Upper lobe of right lung (tissue), 1 donor: ENCODE measurements around the gene ZNF91. TPM values are rescaled to one million over a fixed set of nuclear protein-coding genes. Genes with fewer than 3 reads are reported as not detected.
"Not testable (repeated sequence)": the region's sequence is repeated elsewhere in the genome, so short reads cannot be mapped to it uniquely, and the experiment has no call there.

Experiments used
- ATAC-seq: fragments of 200-7000 bp; cut with Tn5 transposase; one replicate; pipeline ENCODE4 v1.9.1; 2020; ENCODE audit warnings: mild to moderate bottlenecking, moderate library complexity
- DNase-seq: peaks from one replicate; pipeline ENCODE4 v3.0.0-alpha.2; 2020
- H3K27ac ChIP-seq: fragments of 200-600 bp; one replicate; pipeline ENCODE4 v1.8.0; 2022
- H3K27me3 ChIP-seq: fragments of 200-600 bp; one replicate; pipeline ENCODE4 v1.8.0; 2022; ENCODE audit warnings: mild to moderate bottlenecking
- H3K36me3 ChIP-seq: fragments of 200-600 bp; one replicate; pipeline ENCODE4 v1.8.0; 2022
- H3K4me1 ChIP-seq: fragments of 200-600 bp; one replicate; pipeline ENCODE4 v1.8.0; 2022
- H3K4me3 ChIP-seq: fragments of 200-600 bp; one replicate; pipeline ENCODE4 v1.8.0; 2022; ENCODE audit warnings: mild to moderate bottlenecking
- H3K9me3 ChIP-seq: fragments of 200-600 bp; one replicate; pipeline ENCODE4 v1.8.0; 2022
- CTCF ChIP-seq: fragments of 200-600 bp; IDR thresholded peaks from one replicate; pipeline ENCODE4 v1.8.0; 2022; ENCODE audit warnings: antibody characterized with exemption
- intact Hi-C: fragments of 100-400 bp; cut with DNase I; formaldehyde crosslinking; loops from one replicate; pipeline ENCODE4 v1.11.0; 2022
- total RNA-seq: library from RNA; stranded (reverse); fragmentation: NEBNext Ultra II Directional; extraction: Animal tissue kit (Norgen Biotek cat#: 25700); gene quantifications from one replicate; pipeline ENCODE4 v1.2.1, GENCODE V29; 2021
- donor health status: DM: no; HTN: yes; CAD: no; lungs with severe emphysema.

ZNF91 gene
- total RNA-seq, 1 donor from 2014 or later, result 49.7 TPM

GRCh38 chr19:23399443-23399842 lies 4.2 kb upstream of the ZNF91 start:
- ATAC-seq (no peak), DNase-seq (no peak)
- TF ChIP-seq CTCF, result no peak
- H3K27ac ChIP-seq, result no peak overlapping the region
- H3K36me3 ChIP-seq, result no peaks in the 10 kb centered on the region
- intact Hi-C loops, result no loop called here
- no peak overlapping the region for H3K4me3 ChIP-seq
- peaks cover 5% of the 10 kb centered on the region for H3K4me1 ChIP-seq
- no peaks in the 10 kb centered on the region for H3K27me3 ChIP-seq
- no peaks in the 10 kb centered on the region for H3K9me3 ChIP-seq

- intact Hi-C loops, H3K9me3 ChIP-seq, DNase-seq, H3K27me3 ChIP-seq, H3K36me3 ChIP-seq, ATAC-seq: not testable (repeated sequence)
- H3K4me1 ChIP-seq, result peaks cover 17% of the 10 kb centered on the region
- peak overlapping the region; percentile 89 for H3K4me3 ChIP-seq
- peak overlapping the region; percentile 98 for H3K27ac ChIP-seq
These were observed 449 bp upstream of the ZNF91 start for GRCh38 chr19:23395722-23396117.

GRCh38 chr19:23394511-23394910 lies 760 bp downstream of the ZNF91 start:
- H3K27ac ChIP-seq, result peak overlapping the region; percentile 98
- peak; percentile 68 for DNase-seq

GRCh38 chr19:23393121-23393520 lies 2.1 kb downstream of the ZNF91 start:
- Histone ChIP-seq H3K9me3 (no peaks in the 10 kb centered on the region), H3K27ac (no peak overlapping the region), H3K4me1 (peaks cover 17% of the 10 kb centered on the region), H3K27me3 (no peaks in the 10 kb centered on the region), H3K36me3 (peaks cover 8% of the 10 kb centered on the region), H3K4me3 (no peak overlapping the region)
- DNase-seq (no peak), ATAC-seq (no peak)
- intact Hi-C loops, result no loop called here
- TF ChIP-seq CTCF, result no peak

More at GRCh38 chr19:23394511-23394910, 760 bp downstream of the ZNF91 start:
- ATAC-seq, result peak; percentile 34
- peak overlapping the region; percentile 89 for H3K4me3 ChIP-seq
- no peaks in the 10 kb centered on the region for H3K9me3 ChIP-seq
- H3K4me1 ChIP-seq, result peaks cover 17% of the 10 kb centered on the region
- intact Hi-C loops, result no loop called here
- no peaks in the 10 kb centered on the region for H3K27me3 ChIP-seq
- no peak for TF ChIP-seq CTCF
- H3K36me3 ChIP-seq, result no peaks in the 10 kb centered on the region

GRCh38 chr19:23391236-23391635 lies 4.0 kb downstream of the ZNF91 start:
- Histone ChIP-seq H3K4me1 (peaks cover 17% of the 10 kb centered on the region), H3K36me3 (peaks cover 19% of the 10 kb centered on the region), H3K27ac (no peak overlapping the region), H3K4me3 (no peak overlapping the region), H3K9me3 (peaks cover 2% of the 10 kb centered on the region), H3K27me3 (no peaks in the 10 kb centered on the region)
- intact Hi-C loops, result no loop called here
- DNase-seq (no peak), ATAC-seq (no peak)
- TF ChIP-seq CTCF, result no peak

- Histone ChIP-seq H3K4me3 (no peak overlapping the region), H3K36me3 (peaks cover 44% of the 10 kb centered on the region), H3K9me3 (peaks cover 35% of the 10 kb centered on the region), H3K27me3 (no peaks in the 10 kb centered on the region), H3K4me1 (no peaks in the 10 kb centered on the region), H3K27ac (no peak overlapping the region)
- no peak for TF ChIP-seq CTCF
- ATAC-seq (no peak), DNase-seq (no peak)
- intact Hi-C loops, result no loop called here
These were observed 9.9 kb downstream of the ZNF91 start for GRCh38 chr19:23385404-23385803.
